ENCODE results near the gene DAND5. TPM values are rescaled to one million over a fixed set of nuclear protein-coding genes. Genes with fewer than 3 reads are reported as not detected.

The DAND5 gene
- total and polyA plus RNA-seq, 9 of the 15 experiments (the other 6 are each of a cell fraction or from before 2014, with no cell fraction given) = 0.22 to 0.83 (median 0.60) TPM

- peak; percentile 38 for TF ChIP-seq RBBP5 (IDR thresholded peaks at IDR 0.05; ENCODE audit: borderline replicate concordance, insufficient read depth, low read length, poor library complexity, severe bottlenecking)
- peak in 2 of 3 experiments; percentile 8 to 18 for TF ChIP-seq YY1 (IDR thresholded peaks at IDR 0.05; ENCODE audit: borderline replicate concordance in 1 of 3, control insufficient read depth in 1 of 3, extremely low read depth in 1 of 3, insufficient read depth in 3 of 3, insufficient read length in 1 of 3, insufficient replicate concordance in 2 of 3, low read depth in 1 of 3, low read length in 2 of 3)
- TF ChIP-seq VEZF1 (CRISPR knock-in tag; IDR thresholded peaks at IDR 0.05) = peak; percentile 36; the same call in 1 of the 2 replicates
- peak; percentile 51 to 56; a peak in 1 of 4 replicates for TF ChIP-seq UBTF (IDR thresholded peaks at IDR 0.05; ENCODE audit: borderline replicate concordance in 1 of 2, low read depth in 2 of 2, low read length in 2 of 2)
- no peak for TF ChIP-seq SMAD1 (IDR thresholded peaks at IDR 0.05; ENCODE audit: low read depth, low read length, partially characterized antibody)
- peak; percentile 36; the same call in 1 of the 2 replicates for TF ChIP-seq KLF16 (IDR thresholded peaks at IDR 0.05)
These were observed 47.4 kb downstream of the DAND5 start (continued) for GRCh38 chr19:13016628-13017305.

Data from K562 (cell line).